Spleen (tissue), 11 donors: ENCODE data around the gene RRP1. TPM values are rescaled to one million over a fixed set of nuclear protein-coding genes. Genes with fewer than 3 reads are reported as not detected.

Experiments
- DNase-seq: peaks from one replicate; pipeline ENCODE4 v3.0.0-alpha.2; 2020
- H3K27ac ChIP-seq, 8 donors: fragments of 200-600 bp; sonication (generic) in 7 of 8; 1 replicate in 4 of 8; 2 replicates in 4 of 8; pipeline versions ENCODE4 v1.5.0 to v1.8.0; 2016 to 2021; ENCODE audit warnings: inconsistent platforms in 4 of 8, mild to moderate bottlenecking in 4 of 8, moderate library complexity in 1 of 8
- H3K27me3 ChIP-seq, 7 donors: fragments of 200-600 bp; sonication (generic) in 6 of 7; replicated peaks in 1 of 7; 1 replicate in 4 of 7; 2 replicates in 3 of 7; pipeline versions ENCODE4 v1.5.0 to v1.8.0; 2016 to 2021; ENCODE audit warnings: inconsistent platforms in 3 of 7, mild to moderate bottlenecking in 1 of 7
- H3K36me3 ChIP-seq, 6 donors: fragments of 200-600 bp; sonication (generic) in 5 of 6; 1 replicate in 4 of 6; 2 replicates in 2 of 6; pipeline versions ENCODE4 v1.5.0 to v1.8.0; 2016 to 2021; ENCODE audit warnings: inconsistent platforms in 2 of 6
- H3K4me1 ChIP-seq, 6 donors: fragments of 200-600 bp; sonication (generic) in 5 of 6; 1 replicate in 3 of 6; 2 replicates in 3 of 6; pipeline versions ENCODE4 v1.5.0 to v1.8.0; 2016 to 2021; ENCODE audit warnings: inconsistent platforms in 3 of 6
- H3K4me3 ChIP-seq, 8 donors: fragments of 200-600 bp; sonication (generic) in 7 of 8; 1 replicate in 4 of 8; 2 replicates in 4 of 8; pipeline versions ENCODE4 v1.5.0 to v1.8.0; 2016 to 2021; ENCODE audit warnings: inconsistent platforms in 4 of 8, mild to moderate bottlenecking in 4 of 8, moderate library complexity in 2 of 8
- H3K9me3 ChIP-seq, 8 donors: fragments of 200-600 bp; sonication (generic) in 7 of 8; 1 replicate in 4 of 8; 2 replicates in 4 of 8; pipeline versions ENCODE4 v1.5.0 to v1.8.0; 2016 to 2021; ENCODE audit warnings: inconsistent platforms in 4 of 8
- POLR2A ChIP-seq, 3 donors: fragments of 450-650 bp; IDR thresholded peaks; one replicate each; pipeline ENCODE4 v1.5.1; 2017; ENCODE audit warnings: antibody characterized with exemption in 3 of 3, mild to moderate bottlenecking in 1 of 3
- POLR2AphosphoS5 ChIP-seq, 3 donors: sonication (generic); formaldehyde crosslinking; IDR thresholded peaks; one replicate each; pipeline ENCODE4 v1.5.1; 2017; ENCODE audit warnings: antibody characterized with exemption in 3 of 3
- WGBS, 5 donors: extraction: QIAGEN DNeasy Blood & Tissue Kit in 3 of 5; methylation state at CpG; one replicate each; pipeline versions ENCODE4 v1.1.5 to v1.1.7; 2013 to 2018; 5-methylcytosine and 5-hydroxymethylcytosine counted together
- intact Hi-C: fragments of 100-400 bp; cut with DNase I; formaldehyde crosslinking; loops from one replicate; pipeline ENCODE4 v1.15.0; 2023; ENCODE audit warnings: low total_unique reads
- polyA plus RNA-seq, 3 donors: library from polyadenylated mRNA; stranded (reverse); fragments of 200-250 nt; gene quantifications; one replicate each; pipeline ENCODE4 v1.2.1, GENCODE V29; 2013
- total RNA-seq, 7 donors: library from RNA; depleted of rRNA in 3 of 7; stranded (reverse); fragments of >200 nt in 3 of 7; fragmentation: NEBNext Ultra II Directional in 4 of 7; extraction: Animal tissue kit (Norgen Biotek cat#: 25700) in 4 of 7; gene quantifications; one replicate each; pipeline versions ENCODE4 v1.1.0 to v1.2.1, GENCODE V29; 2016 to 2021
- TF ChIP-seq, protein P1 (sequence below), 11 experiments: fragments of 200-600 bp in 7 of 11; fragments of 450-650 bp in 4 of 11; sonication (generic) in 4 of 11; IDR thresholded peaks in 8 of 11; conservative IDR thresholded peaks in 3 of 11; 1 replicate in 7 of 11; 2 replicates in 4 of 11; pipeline versions ENCODE4 v1.4.0 to v1.8.0; 2016 to 2021; ENCODE audit warnings: antibody characterized with exemption in 11 of 11, inconsistent platforms in 4 of 11, mild to moderate bottlenecking in 1 of 11
- donor health status: healthy with polysubstance abuse.
- donor health status: DM: no; HTN: no; CAD: no; lungs with moderate emphysema.
- donor health status: DM: no; HTN: no; CAD: no.
- donor health status: Bipolar disorder and iron deficiency.
- donor health status: healthy.
- donor health status: DM: no; HTN: no; CAD: no.
- donor health status: DM: yes; HTN: yes; CAD: no.

The RRP1 gene
- total and polyA plus RNA-seq, 10 donors: 11.5 to 26.9 (median 18.6) TPM

- TF ChIP-seq, protein P1, sequence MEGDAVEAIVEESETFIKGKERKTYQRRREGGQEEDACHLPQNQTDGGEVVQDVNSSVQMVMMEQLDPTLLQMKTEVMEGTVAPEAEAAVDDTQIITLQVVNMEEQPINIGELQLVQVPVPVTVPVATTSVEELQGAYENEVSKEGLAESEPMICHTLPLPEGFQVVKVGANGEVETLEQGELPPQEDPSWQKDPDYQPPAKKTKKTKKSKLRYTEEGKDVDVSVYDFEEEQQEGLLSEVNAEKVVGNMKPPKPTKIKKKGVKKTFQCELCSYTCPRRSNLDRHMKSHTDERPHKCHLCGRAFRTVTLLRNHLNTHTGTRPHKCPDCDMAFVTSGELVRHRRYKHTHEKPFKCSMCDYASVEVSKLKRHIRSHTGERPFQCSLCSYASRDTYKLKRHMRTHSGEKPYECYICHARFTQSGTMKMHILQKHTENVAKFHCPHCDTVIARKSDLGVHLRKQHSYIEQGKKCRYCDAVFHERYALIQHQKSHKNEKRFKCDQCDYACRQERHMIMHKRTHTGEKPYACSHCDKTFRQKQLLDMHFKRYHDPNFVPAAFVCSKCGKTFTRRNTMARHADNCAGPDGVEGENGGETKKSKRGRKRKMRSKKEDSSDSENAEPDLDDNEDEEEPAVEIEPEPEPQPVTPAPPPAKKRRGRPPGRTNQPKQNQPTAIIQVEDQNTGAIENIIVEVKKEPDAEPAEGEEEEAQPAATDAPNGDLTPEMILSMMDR (IDR thresholded peaks at IDR 0.05 in 8 of 11, conservative IDR thresholded peaks at IDR 0.05 in 3 of 11): no peak
- TF ChIP-seq POLR2AphosphoS5 (IDR thresholded peaks at IDR 0.05): no peak
- no peak for TF ChIP-seq POLR2A (IDR thresholded peaks at IDR 0.05)
- intact Hi-C loops: no loop called here
- peaks cover 0 to 80% (median 66%) of the 10 kb centered on the region in 6 donors for H3K36me3 ChIP-seq
Observed at GRCh38 chr21:43802713-43803313, 13.4 kb downstream of the RRP1 start.

GRCh38 chr21:43803558-43804300, 14.4 kb downstream of the RRP1 start:
- DNase-seq: peak; percentile 77
- no peak overlapping the region for H3K4me3 ChIP-seq
- H3K4me1 ChIP-seq: peaks cover 0 to 44% (median 26%) of the 10 kb centered on the region in 6 donors
- TF ChIP-seq, protein P1 (IDR thresholded peaks at IDR 0.05 in 8 of 11, conservative IDR thresholded peaks at IDR 0.05 in 3 of 11): no peak
- TF ChIP-seq POLR2AphosphoS5 (IDR thresholded peaks at IDR 0.05) (no peak), POLR2A (IDR thresholded peaks at IDR 0.05) (no peak)
- no peaks in the 10 kb centered on the region for H3K27me3 ChIP-seq
- no peak overlapping the region for H3K27ac ChIP-seq
- 89 to 93% (median 91%) methylated on average over 26 to 33 of the region's 33 CpGs for WGBS, 5 donors
- intact Hi-C loops: no loop called here
- no peaks in the 10 kb centered on the region for H3K9me3 ChIP-seq
- peaks cover 0 to 79% (median 57%) of the 10 kb centered on the region in 6 donors for H3K36me3 ChIP-seq

More at GRCh38 chr21:43802713-43803313, 13.4 kb downstream of the RRP1 start:
- peak; percentile 68 for DNase-seq
- H3K27ac ChIP-seq: no peak overlapping the region
- peaks cover 0 to 36% (median 23%) of the 10 kb centered on the region in 6 donors for H3K4me1 ChIP-seq
- no peaks in the 10 kb centered on the region for H3K27me3 ChIP-seq
- no peaks in the 10 kb centered on the region for H3K9me3 ChIP-seq
- WGBS, 5 donors: 83 to 92% (median 91%) methylated on average over 13 to 14 of the region's 14 CpGs
- no peak overlapping the region for H3K4me3 ChIP-seq

DNA sequence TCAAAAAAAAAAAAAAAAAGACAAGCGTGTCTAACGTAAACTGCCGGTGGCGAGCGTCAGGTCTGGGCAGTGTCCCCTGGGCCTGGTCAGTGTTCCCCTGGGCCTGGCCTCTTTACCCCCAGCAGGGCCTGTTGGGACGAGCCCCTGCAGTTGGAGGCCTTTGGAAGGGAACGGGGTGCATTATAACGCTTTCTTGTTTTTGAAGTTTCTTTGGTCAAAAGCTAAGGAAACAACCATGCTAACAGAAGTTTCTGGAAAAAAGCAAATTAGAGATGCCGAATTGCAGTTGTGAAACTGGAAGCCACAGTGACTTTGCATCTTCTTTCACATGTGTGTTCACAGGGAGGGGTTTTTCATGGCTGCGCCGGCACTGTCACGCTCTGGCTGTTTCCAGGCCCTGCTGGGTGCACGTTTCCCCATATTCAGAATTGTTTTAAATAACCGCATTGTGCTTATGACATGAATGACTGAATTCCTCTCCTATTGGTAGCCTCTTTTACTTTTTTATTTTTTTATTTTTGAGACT, 16.0 kb downstream of the RRP1 start:
- Histone ChIP-seq H3K36me3 (peaks cover 0 to 64% (median 41%) of the 10 kb centered on the region in 6 donors), H3K27me3 (no peaks in the 10 kb centered on the region), H3K9me3 (no peaks in the 10 kb centered on the region), H3K4me3 (no peak overlapping the region), H3K4me1 (peaks cover 0 to 60% (median 37%) of the 10 kb centered on the region in 6 donors), H3K27ac (peak overlapping the region in 7 of 8 donors; percentile 54 to 85 (median 82))
- no peak for TF ChIP-seq POLR2A (IDR thresholded peaks at IDR 0.05)
- peak in 2 of 3 donors; percentile 39 to 52 for TF ChIP-seq POLR2AphosphoS5 (IDR thresholded peaks at IDR 0.05)
- TF ChIP-seq, protein P1 (IDR thresholded peaks at IDR 0.05 in 8 of 11, conservative IDR thresholded peaks at IDR 0.05 in 3 of 11): no peak
- 39 to 56% (median 43%) methylated on average over 14 of the region's 14 CpGs for WGBS, 5 donors
- DNase-seq: peak; percentile 92
- intact Hi-C loops: no loop called here
